CD4-positive, alpha-beta T cell treated with Interleukin-15 for 1 hour (primary cell): ENCODE data around the gene DIS3L2.

Experiments used
- DNase-seq: peaks from one replicate; pipeline ENCODE4 v3.0.0-alpha.2; 2020

DIS3L2 gene

DNA sequence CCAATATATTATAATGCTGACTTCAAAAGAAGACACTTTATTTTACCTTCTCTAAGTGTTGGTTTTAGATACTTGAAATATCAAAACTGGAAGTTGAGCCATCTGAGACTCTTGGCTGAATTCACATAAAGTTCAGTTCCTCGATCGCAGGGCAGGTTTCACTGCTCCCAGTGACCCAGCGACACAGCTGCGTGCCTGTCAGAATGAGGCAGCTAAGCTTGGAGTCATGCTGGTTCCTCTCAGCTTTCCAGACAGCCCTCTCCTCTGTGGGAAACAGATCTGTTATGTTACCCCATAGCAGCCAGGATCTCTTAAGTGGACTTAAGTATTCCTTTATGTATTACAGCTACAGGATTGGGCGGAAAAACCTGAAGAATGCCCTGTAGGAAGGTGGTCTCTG lies 274.2 kb downstream of the DIS3L2 start:
- DNase-seq = no peak

GRCh38 chr2:232236200-232236599 lies 274.7 kb downstream of the DIS3L2 start:
- no peak for DNase-seq

GRCh38 chr2:232237464-232237863 lies 276.0 kb downstream of the DIS3L2 start:
- DNase-seq = no peak

DNA sequence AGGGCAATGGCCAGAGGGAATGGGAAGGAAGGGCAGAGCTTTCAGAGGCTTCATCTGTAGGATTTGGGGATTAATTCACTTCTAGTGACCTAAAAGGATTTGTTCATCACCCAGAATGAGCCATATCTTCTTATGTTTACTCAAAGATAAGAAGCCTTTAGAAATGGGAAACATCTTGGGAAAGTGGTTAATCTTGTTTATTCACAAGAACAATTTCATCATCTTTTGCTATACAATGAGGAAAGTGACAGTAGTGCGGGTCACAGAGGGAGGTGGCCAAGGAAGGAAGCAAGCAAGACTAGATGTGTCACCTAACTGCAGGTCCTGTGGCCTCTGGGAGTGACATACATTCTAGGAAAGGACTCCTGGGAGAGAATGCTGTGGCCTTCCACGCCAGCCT lies 276.6 kb downstream of the DIS3L2 start:
- DNase-seq = no peak

GRCh38 chr2:232238596-232238995 lies 277.1 kb downstream of the DIS3L2 start:
- no peak for DNase-seq

DNA sequence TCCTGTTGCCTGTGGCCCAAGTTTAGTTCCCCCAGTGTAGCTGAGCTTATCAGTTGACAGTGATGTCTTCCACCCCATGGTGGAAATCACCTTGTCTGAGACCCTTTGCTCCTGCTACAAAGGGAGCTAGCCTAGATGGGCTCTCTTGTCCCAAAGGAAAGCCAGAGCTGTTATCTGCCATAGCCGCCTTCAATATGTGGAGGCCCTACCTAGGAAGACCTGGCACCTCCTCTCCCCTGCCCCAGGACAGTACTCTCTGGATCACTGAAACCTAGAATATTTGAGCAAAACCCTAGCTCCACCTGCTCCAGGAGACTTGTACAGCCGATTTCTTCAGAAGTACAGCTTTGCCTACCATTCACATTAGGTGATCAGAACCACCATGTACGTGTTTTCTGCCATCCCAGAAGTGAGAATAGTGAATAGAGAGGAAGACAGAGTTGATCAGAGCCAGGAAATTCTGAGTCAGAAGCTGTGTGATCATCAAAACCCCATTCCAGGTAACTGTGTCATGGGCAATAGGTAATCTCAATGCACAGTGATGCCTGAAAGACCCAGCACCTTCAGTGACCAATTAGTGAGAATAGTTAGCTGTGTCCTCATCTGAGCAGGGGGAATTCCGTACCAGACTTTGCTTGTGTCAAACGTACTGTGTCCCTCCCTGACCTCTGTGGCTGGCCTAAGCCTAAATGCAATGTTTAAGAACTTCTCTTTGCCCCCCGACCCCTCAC lies 278.6 kb downstream of the DIS3L2 start:
- no peak for DNase-seq

DNA sequence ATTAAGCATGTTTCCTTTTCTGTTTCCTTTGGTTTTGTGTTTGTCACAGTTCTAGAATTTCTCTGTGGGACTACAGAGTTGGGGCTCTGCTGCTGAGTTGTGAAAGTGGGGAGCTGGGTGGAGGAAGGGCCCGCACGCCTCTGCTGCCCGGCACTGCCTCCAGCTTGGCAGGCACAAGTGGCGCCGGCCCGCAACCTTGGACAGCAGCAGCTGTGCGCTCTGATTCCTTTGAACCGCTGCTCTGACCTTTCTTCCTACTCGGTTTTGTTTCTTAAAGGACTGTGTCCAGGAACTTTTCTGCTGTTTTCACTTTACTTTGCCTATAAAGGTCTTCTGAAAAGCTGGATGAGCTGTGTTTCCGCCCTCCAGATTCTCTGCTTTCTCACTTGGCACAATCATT lies 279.4 kb downstream of the DIS3L2 start:
- DNase-seq = no peak

GRCh38 chr2:232242316-232242715 lies 280.8 kb downstream of the DIS3L2 start:
- DNase-seq = no peak

GRCh38 chr2:232245111-232245510 lies 283.6 kb downstream of the DIS3L2 start:
- DNase-seq = no peak

- no peak for DNase-seq
Observed at GRCh38 chr2:232246245-232246644, 284.7 kb downstream of the DIS3L2 start.

GRCh38 chr2:232249096-232249495 lies 287.6 kb downstream of the DIS3L2 start:
- no peak for DNase-seq

GRCh38 chr2:232250246-232251175 lies 289.0 kb downstream of the DIS3L2 start:
- no peak for DNase-seq

DNA sequence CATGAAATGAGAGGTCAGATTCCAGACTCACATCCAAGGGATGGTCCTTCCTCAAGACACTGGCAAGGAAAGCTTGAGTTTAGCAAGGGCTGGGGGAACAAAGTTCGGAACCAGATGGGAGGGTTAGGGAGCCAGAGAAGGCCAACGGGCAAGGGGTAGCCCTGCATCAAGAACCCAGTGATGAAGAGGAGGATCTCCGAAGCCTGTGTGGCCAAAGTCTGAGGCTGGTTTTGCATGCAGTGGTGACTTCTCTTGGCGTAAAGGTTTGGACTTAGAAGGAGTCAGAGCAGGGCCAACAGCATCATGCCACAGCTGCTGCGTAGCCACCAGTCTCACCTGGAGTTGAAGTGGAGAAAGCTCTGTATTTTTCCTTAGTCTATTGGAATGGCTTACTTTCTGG lies 293.5 kb downstream of the DIS3L2 start:
- no peak for DNase-seq

- DNase-seq = no peak
Observed at GRCh38 chr2:232260075-232260474, 298.6 kb downstream of the DIS3L2 start.

GRCh38 chr2:232261776-232262175 lies 300.3 kb downstream of the DIS3L2 start:
- DNase-seq = no peak

GRCh38 chr2:232263295-232263694 lies 301.8 kb downstream of the DIS3L2 start:
- no peak for DNase-seq

DNA sequence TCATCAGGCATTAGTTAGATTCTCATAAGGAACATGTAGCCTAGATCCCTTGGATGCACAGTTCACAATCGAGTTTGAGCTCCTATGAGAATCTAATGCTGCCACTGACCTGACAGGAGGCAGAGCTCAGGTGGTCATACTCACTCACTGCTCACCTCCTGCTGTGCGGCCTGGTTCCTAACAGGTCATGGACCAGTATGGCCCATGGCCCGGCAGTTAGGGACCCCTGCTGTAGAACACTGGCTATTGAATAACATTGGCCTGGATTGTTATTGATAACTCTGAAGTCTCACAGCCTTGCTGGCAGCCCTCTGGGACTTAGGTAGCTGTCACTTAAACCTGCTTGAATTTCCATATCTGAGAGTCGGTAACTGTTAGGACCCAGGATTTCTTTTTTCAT lies 302.6 kb downstream of the DIS3L2 start:
- no peak for DNase-seq

DNA sequence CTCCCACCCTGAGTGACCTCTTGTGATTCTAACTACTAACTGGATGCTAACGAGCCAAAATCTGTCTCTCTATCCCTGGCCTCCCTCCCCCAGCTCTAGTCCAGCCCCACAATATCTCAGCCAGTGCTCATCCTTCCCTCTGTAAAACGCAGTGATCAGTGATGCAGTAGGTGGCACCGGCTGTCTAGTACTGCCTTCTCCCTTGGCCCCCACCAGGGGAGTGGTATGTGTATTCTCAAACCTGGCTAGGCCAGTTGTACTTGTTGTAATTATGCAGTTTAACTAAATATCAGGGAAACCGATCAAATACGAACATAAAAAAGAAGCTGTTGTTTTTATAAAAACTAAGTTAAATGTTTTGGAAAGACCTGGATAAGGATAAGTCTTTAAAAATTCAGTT lies 303.8 kb downstream of the DIS3L2 start:
- DNase-seq = no peak

GRCh38 chr2:232268636-232269165 lies 307.2 kb downstream of the DIS3L2 start:
- no peak for DNase-seq

GRCh38 chr2:232269867-232270266 lies 308.4 kb downstream of the DIS3L2 start:
- DNase-seq = no peak

- DNase-seq = no peak
Observed at GRCh38 chr2:232273903-232274643, 312.6 kb downstream of the DIS3L2 start.

DNA sequence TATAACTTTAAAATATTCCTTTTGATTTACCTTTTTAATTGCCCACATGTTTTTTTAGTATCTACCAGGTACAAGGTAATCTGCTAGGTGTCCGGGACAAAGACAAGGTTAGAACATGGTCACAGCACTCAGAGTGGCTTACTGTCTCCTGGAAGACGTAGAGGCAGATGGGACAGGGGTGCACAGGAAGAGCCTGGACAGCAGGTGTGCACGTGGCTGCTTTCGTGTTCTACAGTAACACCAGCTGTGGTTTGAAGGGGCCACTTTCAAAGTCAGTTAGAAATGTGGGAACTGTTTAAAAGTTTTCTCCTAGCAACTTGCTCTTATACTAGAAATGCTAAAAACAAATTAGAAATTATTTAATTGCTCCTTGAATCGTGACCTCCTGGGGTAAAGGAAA lies 314.2 kb downstream of the DIS3L2 start:
- no peak for DNase-seq

GRCh38 chr2:232276084-232276732 lies 314.7 kb downstream of the DIS3L2 start:
- no peak for DNase-seq
